ENCODE results near the gene IGSF21. TPM values are rescaled to one million over a fixed set of nuclear protein-coding genes. Genes with fewer than 3 reads are reported as not detected.

Gene IGSF21
- total RNA-seq, 2 experiments from 2014 or later: not detected

DNA sequence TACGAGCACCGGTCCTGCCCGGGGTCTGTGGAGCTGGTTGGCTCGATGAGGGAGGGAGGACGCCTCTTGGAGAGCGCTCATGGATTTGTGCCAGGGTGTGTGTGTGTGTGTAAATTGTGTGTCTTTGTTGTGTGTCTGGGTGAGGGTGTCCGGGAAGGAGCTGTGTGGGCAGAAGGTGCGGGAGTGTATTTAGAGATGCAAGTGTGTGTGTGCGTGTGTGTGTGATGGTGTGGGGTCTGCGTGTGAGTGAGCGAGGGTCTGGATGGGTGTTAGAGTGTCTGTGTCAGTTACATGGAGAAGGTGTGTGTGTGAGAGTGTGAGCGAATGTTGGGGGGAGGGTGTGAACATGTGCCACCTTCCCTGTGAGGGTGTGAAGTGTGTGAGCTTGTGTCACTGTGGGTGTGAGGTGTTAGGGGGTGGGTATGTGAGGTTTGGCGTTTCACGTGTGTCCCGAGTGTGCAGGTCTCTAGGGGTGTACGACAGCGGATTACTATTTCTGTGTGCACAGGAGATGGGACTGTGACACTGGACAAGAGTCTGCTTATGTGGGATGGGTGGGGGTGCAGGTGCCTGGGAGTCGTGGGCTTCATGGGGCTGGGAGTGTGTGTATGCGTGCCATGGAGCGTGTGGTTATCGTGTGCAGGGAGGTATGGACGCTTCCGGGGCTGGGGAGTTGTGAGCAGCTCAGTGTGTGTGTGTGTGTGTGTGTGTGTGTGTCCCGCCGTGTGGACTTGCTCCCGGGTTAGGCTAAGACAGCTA lies 880 bp downstream of the IGSF21 start:
- DNase-seq: no peak
- TF ChIP-seq, protein P1, sequence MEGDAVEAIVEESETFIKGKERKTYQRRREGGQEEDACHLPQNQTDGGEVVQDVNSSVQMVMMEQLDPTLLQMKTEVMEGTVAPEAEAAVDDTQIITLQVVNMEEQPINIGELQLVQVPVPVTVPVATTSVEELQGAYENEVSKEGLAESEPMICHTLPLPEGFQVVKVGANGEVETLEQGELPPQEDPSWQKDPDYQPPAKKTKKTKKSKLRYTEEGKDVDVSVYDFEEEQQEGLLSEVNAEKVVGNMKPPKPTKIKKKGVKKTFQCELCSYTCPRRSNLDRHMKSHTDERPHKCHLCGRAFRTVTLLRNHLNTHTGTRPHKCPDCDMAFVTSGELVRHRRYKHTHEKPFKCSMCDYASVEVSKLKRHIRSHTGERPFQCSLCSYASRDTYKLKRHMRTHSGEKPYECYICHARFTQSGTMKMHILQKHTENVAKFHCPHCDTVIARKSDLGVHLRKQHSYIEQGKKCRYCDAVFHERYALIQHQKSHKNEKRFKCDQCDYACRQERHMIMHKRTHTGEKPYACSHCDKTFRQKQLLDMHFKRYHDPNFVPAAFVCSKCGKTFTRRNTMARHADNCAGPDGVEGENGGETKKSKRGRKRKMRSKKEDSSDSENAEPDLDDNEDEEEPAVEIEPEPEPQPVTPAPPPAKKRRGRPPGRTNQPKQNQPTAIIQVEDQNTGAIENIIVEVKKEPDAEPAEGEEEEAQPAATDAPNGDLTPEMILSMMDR (IDR thresholded peaks at IDR 0.05): no peak
- CTCF ChIA-PET: interaction anchor here (1.8 kb wide), 1 partner anchor 8 kb away, joined by 4 read pairs; no protein-coding TSS in a partner anchor
- no peak overlapping the region for H3K27ac Mint-ChIP-seq
- no peaks in the 10 kb centered on the region for H3K9me3 Mint-ChIP-seq
- no peak overlapping the region for H3K4me3 Mint-ChIP-seq
- H3K36me3 Mint-ChIP-seq (ENCODE audit: low read depth): no peaks in the 10 kb centered on the region
- intact Hi-C loops (cut with micrococcal nuclease): loop anchor here (10.0 kb wide), 1 partner anchor 184 kb away; no protein-coding TSS in a partner anchor
- peaks cover 58% of the 10 kb centered on the region for H3K27me3 Mint-ChIP-seq
- POLR2A ChIA-PET: no interaction called here
- no peak for ATAC-seq
- peaks cover 8% of the 10 kb centered on the region for H3K4me1 Mint-ChIP-seq (ENCODE audit: low read depth)

DNA sequence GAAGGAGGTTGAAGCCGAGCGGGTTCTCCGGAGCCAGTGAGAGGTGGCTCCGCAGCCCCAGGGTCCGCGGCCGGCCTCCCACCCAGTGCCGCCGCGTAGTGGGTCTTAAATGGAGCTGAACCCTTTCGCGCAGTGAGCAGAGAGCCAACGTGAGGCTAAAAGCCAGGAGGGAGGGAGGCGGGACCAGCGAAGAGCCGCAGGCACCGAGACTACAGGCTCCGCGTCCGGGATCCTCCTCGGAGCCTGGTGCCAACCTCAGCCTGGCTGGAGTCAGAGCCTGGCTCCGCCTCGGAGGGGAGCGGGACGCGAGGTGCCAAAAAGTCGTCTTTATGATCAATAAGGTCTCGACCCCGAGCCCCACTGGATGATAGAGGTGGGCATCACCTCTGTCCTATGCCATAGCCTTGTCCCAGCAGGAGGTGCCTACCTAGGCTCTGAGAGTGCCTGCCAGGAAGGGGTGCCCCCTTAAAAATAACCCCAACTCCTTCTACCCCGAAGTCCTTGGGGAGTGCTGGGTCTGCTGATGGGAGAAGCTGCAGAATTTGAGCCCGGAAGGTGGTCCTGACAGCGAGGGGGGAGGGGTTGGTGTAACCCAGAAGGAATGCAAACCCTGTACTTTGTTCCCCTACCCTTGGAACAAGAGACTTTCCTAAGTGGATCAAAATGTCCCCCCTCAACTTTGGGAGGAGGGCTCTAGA lies 1.6 kb downstream of the IGSF21 start:
- ChIA-PET POLR2A (no interaction called here), CTCF (interaction anchor here (1.8 kb wide), 1 partner anchor 8 kb away, joined by 4 read pairs; no protein-coding TSS in a partner anchor)
- no peak for ATAC-seq
- intact Hi-C loops (cut with micrococcal nuclease): loop anchor here (10.0 kb wide), 1 partner anchor 184 kb away; no protein-coding TSS in a partner anchor
- H3K27me3 Mint-ChIP-seq: peaks cover 59% of the 10 kb centered on the region
- TF ChIP-seq, protein P1 (IDR thresholded peaks at IDR 0.05): no peak
- no peaks in the 10 kb centered on the region for H3K36me3 Mint-ChIP-seq (ENCODE audit: low read depth)
- no peaks in the 10 kb centered on the region for H3K9me3 Mint-ChIP-seq
- H3K27ac Mint-ChIP-seq: no peak overlapping the region
- H3K4me1 Mint-ChIP-seq (ENCODE audit: low read depth): peaks cover 8% of the 10 kb centered on the region
- no peak for DNase-seq
- H3K4me3 Mint-ChIP-seq: no peak overlapping the region

DNA sequence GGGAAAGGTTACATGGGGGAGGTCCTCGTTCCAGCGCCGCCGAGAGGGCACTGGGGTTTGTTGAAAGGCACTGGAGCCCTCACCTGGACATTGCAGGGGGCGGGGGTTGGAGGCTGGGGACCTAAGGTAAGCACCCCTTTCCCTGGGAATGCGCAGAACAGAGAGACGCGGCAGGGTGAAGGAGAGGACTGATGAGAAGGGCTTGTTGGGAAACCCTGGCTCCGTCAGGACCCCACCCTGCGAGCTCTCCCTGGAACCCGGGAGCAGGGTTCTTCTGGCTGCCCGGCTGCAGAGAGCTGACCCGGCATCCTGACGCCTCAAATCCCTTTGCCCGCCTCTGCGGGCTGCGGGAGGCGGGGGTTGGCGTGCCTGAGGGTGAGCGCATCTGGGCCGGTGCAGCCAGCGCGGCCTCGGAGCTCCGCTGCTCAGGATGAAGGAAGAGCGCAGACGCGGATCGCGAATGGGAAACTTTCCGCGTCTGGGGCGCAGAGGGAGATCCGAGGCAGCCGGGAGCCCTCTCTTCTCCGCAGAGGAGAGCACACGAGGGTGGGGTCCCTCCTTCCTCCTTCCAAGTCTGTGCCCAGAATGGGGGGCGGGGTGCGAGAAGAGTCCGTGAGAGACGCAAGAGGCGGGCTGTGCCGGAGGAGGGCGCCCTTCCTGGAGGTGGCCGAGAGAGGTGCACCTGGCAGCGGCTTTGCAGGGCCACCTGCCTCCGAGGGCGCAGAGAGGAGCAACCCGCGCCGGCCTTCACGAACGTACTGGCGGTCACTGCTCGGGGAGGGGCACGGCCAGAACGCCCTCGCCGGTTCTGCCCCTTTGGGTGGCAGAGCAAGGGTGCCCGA lies 2.4 kb downstream of the IGSF21 start:
- peaks cover 59% of the 10 kb centered on the region for H3K27me3 Mint-ChIP-seq
- TF ChIP-seq, protein P1 (IDR thresholded peaks at IDR 0.05): peak; percentile 46
- CTCF ChIA-PET: interaction anchor here (1.8 kb wide), 1 partner anchor 9 kb away, joined by 4 read pairs; no protein-coding TSS in a partner anchor

DNA sequence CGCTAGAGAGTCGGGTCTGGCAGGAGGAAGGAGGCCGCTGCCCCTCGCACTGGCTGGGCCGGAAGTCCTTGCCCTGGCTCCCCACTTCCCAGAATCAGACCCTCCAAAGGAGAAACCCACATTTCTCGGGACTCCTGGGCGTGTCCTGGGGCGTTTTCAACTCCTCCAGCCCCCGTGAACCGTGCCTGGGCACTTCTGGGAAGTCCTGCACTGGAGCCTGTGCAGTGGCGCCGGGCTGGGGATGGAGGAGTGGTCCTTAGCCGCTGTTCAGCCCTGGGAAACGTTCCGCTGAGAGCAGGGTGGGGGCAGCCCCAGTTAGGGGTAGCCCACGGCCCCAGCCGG lies 3.0 kb downstream of the IGSF21 start:
- ATAC-seq: peak; percentile 41
- TF ChIP-seq, protein P1 (IDR thresholded peaks at IDR 0.05): peak; percentile 8
- no peak overlapping the region for H3K27ac Mint-ChIP-seq

More for the DNA sequence above, 2.4 kb downstream of the IGSF21 start:
- intact Hi-C loops (cut with micrococcal nuclease): loop anchor here (10.0 kb wide), 1 partner anchor 185 kb away; no protein-coding TSS in a partner anchor
- DNase-seq (peak; percentile 64), ATAC-seq (peak; percentile 66)
- H3K4me3 Mint-ChIP-seq: no peak overlapping the region
- no peaks in the 10 kb centered on the region for H3K9me3 Mint-ChIP-seq
- no peaks in the 10 kb centered on the region for H3K36me3 Mint-ChIP-seq (ENCODE audit: low read depth)
- POLR2A ChIA-PET: no interaction called here
- H3K4me1 Mint-ChIP-seq (ENCODE audit: low read depth): peaks cover 8% of the 10 kb centered on the region
- no peak overlapping the region for H3K27ac Mint-ChIP-seq

More for the DNA sequence above, 3.0 kb downstream of the IGSF21 start:
- ChIA-PET CTCF (interaction anchor here (1.8 kb wide), 1 partner anchor 10 kb away, joined by 4 read pairs; no protein-coding TSS in a partner anchor), POLR2A (no interaction called here)
- no peak overlapping the region for H3K4me3 Mint-ChIP-seq
- peaks cover 63% of the 10 kb centered on the region for H3K27me3 Mint-ChIP-seq
- intact Hi-C loops (cut with micrococcal nuclease): no loop called here
- H3K4me1 Mint-ChIP-seq (ENCODE audit: low read depth): peaks cover 8% of the 10 kb centered on the region
- no peaks in the 10 kb centered on the region for H3K9me3 Mint-ChIP-seq
- no peak for DNase-seq
- no peaks in the 10 kb centered on the region for H3K36me3 Mint-ChIP-seq (ENCODE audit: low read depth)

All from activated CD8-positive, alpha-beta T cell treated with anti-CD3 and anti-CD28 coated beads for 36 hours (primary cell).